SH-SY5Y (cell line): Measurements from ENCODE around the gene WDFY3.

ENCODE experiments used
- GATA2 ChIP-seq: IDR thresholded peaks from 2 replicates; pipeline ENCODE4 v1.6.1; 2011; ENCODE audit warnings: mild to moderate bottlenecking, low read depth, low read length
- GATA3 ChIP-seq: IDR thresholded peaks from 2 replicates; pipeline ENCODE4 v1.6.1; 2011; ENCODE audit warnings: low read depth, mild to moderate bottlenecking, low read length, moderate library complexity

DNA sequence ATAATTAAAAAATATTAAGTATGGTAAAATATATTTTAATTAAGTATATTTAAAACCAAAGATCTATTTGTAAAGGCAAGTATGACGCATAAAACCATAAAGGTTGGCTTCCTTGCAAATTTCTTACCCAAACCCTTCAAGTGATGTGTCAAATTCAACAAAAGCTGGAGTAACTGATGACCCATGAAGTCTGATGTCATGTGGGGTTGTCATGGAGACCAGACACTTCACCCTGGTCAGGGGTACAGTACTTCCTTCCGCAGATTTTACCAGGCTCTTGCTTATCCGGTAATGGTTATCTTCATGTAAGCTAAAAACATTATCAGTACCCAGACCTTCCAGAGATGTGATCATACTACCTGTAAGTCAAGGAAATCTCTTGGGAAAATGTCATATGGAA lies 170.1 kb downstream of the WDFY3 start:
- no peak for TF ChIP-seq GATA3
- TF ChIP-seq GATA2 = no peak
